Subcutaneous abdominal adipose tissue (tissue), 5 donors: ENCODE measurements around the gene OTUD4.
A peak's percentile ranks its signal among the peaks of the same experiment; 100 is the strongest.

ENCODE experiments used
- H3K27ac ChIP-seq: one replicate; pipeline ENCODE4 v1.7.0; 2013; ENCODE audit warnings: low read depth, mild to moderate bottlenecking, inconsistent platforms, low read length, moderate library complexity
- H3K27me3 ChIP-seq, 5 donors: one replicate each; pipeline ENCODE4 v1.7.0; 2013; ENCODE audit warnings: low read length in 5 of 5, inconsistent platforms in 1 of 5; ENCODE audit not compliant: control insufficient read depth in 5 of 5, insufficient read depth in 4 of 5
- H3K36me3 ChIP-seq, 5 donors: one replicate each; pipeline ENCODE4 v1.7.0; 2013; ENCODE audit warnings: low read length in 5 of 5; ENCODE audit not compliant: control insufficient read depth in 5 of 5, insufficient read depth in 5 of 5
- H3K4me1 ChIP-seq, 5 donors: one replicate each; pipeline ENCODE4 v1.7.0; 2013; ENCODE audit warnings: low read length in 5 of 5, mild to moderate bottlenecking in 3 of 5, moderate library complexity in 1 of 5; ENCODE audit not compliant: control insufficient read depth in 5 of 5, insufficient read depth in 5 of 5
- H3K4me3 ChIP-seq, 5 donors: one replicate each; pipeline ENCODE4 v1.7.0; 2013; ENCODE audit warnings: low read length in 5 of 5, low read depth in 1 of 5
- H3K9ac ChIP-seq, 5 donors: one replicate each; pipeline ENCODE4 v1.7.0; 2013; ENCODE audit warnings: low read length in 5 of 5, mild to moderate bottlenecking in 4 of 5, moderate library complexity in 3 of 5
- H3K9me3 ChIP-seq, 5 donors: one replicate each; pipeline ENCODE4 v1.7.0; 2013; ENCODE audit warnings: low read length in 5 of 5; ENCODE audit not compliant: control insufficient read depth in 5 of 5
- donor health status: healthy.
- donor health status: healthy.
- donor health status: healthy.
- donor health status: healthy.
- donor health status: healthy.

The OTUD4 gene

GRCh38 chr4:145098675-145099037 lies 81.7 kb downstream of the OTUD4 start:
- peak overlapping the region; percentile 83 to 97 (median 86) for H3K9ac ChIP-seq
- peaks cover 3 to 8% (median 7%) of the 10 kb centered on the region in 5 donors for H3K9me3 ChIP-seq
- peaks cover 3 to 44% (median 36%) of the 10 kb centered on the region in 5 donors for H3K4me1 ChIP-seq
- H3K4me3 ChIP-seq: peak overlapping the region; percentile 73 to 94 (median 91)
- H3K27ac ChIP-seq: peak overlapping the region; percentile 90
- H3K27me3 ChIP-seq: no peaks in the 10 kb centered on the region
- peaks cover 15 to 21% (median 17%) of the 10 kb centered on the region in 5 donors for H3K36me3 ChIP-seq

- Histone ChIP-seq H3K27ac (peak within 1 kb of the TSS; percentile 90), H3K4me3 (peak within 1 kb of the TSS; percentile 73 to 94 (median 91)), H3K9ac (peak within 1 kb of the TSS; percentile 83 to 97 (median 86)), H3K4me1 (peaks cover 3 to 44% (median 36%) of the 10 kb centered on the region in 5 donors), H3K36me3 (peaks cover 17 to 24% (median 20%) of the 10 kb centered on the region in 5 donors), H3K27me3 (no peaks in the 10 kb centered on the region), H3K9me3 (peaks cover 3 to 9% (median 9%) of the 10 kb centered on the region in 5 donors)
These were observed 82.3 kb downstream of the OTUD4 start, which contains the start of the genes ABCE1 and ANAPC10 for GRCh38 chr4:145097821-145098674. Gene ABCE1, plus strand, starts transcription at chr4:145098311. Its CDS starts 6,102 bp downstream, at chr4:145104413. Gene ANAPC10, minus strand, starts transcription at chr4:145098196. Its CDS starts 2,097 bp downstream, at chr4:145096099.

GRCh38 chr4:145097331-145097820 lies 83.0 kb downstream of the OTUD4 start:
- Histone ChIP-seq H3K9me3 (peaks cover 3 to 14% (median 9%) of the 10 kb centered on the region in 5 donors), H3K9ac (peak overlapping the region; percentile 83 to 97 (median 86)), H3K27me3 (no peaks in the 10 kb centered on the region), H3K27ac (peak overlapping the region; percentile 90), H3K4me1 (peaks cover 3 to 44% (median 35%) of the 10 kb centered on the region in 5 donors), H3K4me3 (peak overlapping the region; percentile 73 to 94 (median 91)), H3K36me3 (peaks cover 23 to 31% (median 25%) of the 10 kb centered on the region in 5 donors)

GRCh38 chr4:145093638-145094037 lies 86.8 kb downstream of the OTUD4 start:
- no peaks in the 10 kb centered on the region for H3K27me3 ChIP-seq
- H3K36me3 ChIP-seq: peaks cover 32 to 59% (median 47%) of the 10 kb centered on the region in 5 donors
- peaks cover 3 to 17% (median 15%) of the 10 kb centered on the region in 5 donors for H3K4me1 ChIP-seq

GRCh38 chr4:145090380-145090779 lies 90.0 kb downstream of the OTUD4 start:
- no peaks in the 10 kb centered on the region for H3K27me3 ChIP-seq
- no peak overlapping the region for H3K4me3 ChIP-seq
- H3K36me3 ChIP-seq: peaks cover 31 to 61% (median 53%) of the 10 kb centered on the region in 5 donors
- H3K9ac ChIP-seq: no peak overlapping the region
- no peaks in the 10 kb centered on the region for H3K4me1 ChIP-seq
- peaks cover 3 to 14% (median 9%) of the 10 kb centered on the region in 5 donors for H3K9me3 ChIP-seq
- H3K27ac ChIP-seq: no peak overlapping the region

More at GRCh38 chr4:145093638-145094037, 86.8 kb downstream of the OTUD4 start:
- Histone ChIP-seq H3K27ac (no peak overlapping the region), H3K9me3 (peaks cover 3 to 14% (median 9%) of the 10 kb centered on the region in 5 donors), H3K4me3 (peak overlapping the region in 2 of 5 donors; percentile 4 to 9), H3K9ac (no peak overlapping the region)

GRCh38 chr4:145083891-145084605 lies 96.3 kb downstream of the OTUD4 start:
- H3K4me3 ChIP-seq: no peak overlapping the region
- no peaks in the 10 kb centered on the region for H3K4me1 ChIP-seq
- no peak overlapping the region for H3K27ac ChIP-seq
- H3K27me3 ChIP-seq: no peaks in the 10 kb centered on the region
- H3K36me3 ChIP-seq: peaks cover 8 to 15% (median 12%) of the 10 kb centered on the region in 5 donors
- no peaks in the 10 kb centered on the region for H3K9me3 ChIP-seq
- no peak overlapping the region for H3K9ac ChIP-seq
